HG03521 (cell line): ENCODE data around the gene LSM7.
"Not testable (repeated sequence)": the region's sequence is repeated elsewhere in the genome, so short reads cannot be mapped to it uniquely, and the experiment has no call there.

Source experiments
- ATAC-seq: cut with Tn5 transposase; IDR thresholded peaks from one replicate; pipeline ENCODE4 v1.9.1; 2021; ENCODE audit warnings: mild to moderate bottlenecking, moderate library complexity; ENCODE audit not compliant: unreplicated experiment

LSM7 gene

DNA sequence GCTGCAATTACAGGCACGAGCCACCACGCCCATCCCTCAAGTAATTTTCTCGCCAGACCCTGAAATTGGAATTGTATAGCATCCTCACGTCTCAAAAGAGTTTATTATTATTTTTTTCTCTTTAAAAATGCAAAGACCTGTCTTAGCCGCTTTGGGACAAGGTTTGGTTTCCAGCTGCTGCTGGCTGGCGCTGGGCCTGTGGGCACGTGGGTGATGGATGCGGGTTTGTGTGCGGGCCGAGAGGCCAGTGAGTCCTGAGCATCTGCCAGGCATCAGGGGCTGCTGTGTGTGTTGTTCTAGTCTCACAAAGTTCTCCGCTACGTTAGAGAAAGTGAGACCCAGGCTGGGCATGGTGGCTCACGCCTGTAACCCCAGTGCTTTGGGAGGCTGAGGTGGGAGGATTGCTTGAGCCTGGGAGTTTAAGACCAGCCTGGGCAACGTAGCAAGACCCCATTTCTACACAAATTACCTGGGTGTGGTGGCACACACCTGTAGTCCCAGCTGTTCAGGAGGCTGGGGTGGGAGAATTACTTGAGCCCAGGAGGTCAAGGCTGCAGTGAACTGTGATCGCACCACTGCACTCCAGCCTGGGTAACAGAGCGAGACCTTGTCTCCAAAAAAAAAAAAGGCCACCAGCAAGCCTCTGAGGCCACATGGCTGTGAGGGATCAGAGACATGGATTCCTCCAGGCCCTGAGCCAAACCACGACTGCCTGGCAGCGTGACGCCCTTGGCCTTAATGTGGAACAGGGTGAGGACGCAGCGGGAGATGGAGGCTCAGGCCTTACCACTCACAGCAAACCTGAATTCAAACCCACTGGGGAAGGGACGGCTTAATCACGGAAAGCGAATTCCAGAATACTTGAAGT lies 27.0 kb upstream of the LSM7 start:
- no peak for ATAC-seq

DNA sequence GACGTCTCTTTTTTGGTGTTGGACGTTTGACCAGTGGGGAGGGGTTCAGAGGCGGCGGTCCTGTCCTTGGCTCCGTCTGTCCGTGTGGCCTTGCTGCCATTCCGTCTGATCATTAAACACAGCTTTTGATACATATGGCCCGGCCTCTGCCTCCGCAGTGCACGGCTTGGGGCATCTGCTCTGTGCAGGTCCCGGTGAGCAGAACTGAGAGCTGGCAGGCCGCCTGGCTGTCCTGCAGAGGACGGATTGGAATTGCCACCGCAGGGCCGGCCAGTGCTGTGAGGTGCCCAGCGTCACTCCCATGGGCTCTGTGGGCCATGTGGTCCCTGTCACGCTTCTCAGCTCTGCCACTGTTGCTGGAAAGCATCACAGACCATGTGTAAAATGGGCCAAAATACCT lies 26.3 kb upstream of the LSM7 start:
- no peak for ATAC-seq

DNA sequence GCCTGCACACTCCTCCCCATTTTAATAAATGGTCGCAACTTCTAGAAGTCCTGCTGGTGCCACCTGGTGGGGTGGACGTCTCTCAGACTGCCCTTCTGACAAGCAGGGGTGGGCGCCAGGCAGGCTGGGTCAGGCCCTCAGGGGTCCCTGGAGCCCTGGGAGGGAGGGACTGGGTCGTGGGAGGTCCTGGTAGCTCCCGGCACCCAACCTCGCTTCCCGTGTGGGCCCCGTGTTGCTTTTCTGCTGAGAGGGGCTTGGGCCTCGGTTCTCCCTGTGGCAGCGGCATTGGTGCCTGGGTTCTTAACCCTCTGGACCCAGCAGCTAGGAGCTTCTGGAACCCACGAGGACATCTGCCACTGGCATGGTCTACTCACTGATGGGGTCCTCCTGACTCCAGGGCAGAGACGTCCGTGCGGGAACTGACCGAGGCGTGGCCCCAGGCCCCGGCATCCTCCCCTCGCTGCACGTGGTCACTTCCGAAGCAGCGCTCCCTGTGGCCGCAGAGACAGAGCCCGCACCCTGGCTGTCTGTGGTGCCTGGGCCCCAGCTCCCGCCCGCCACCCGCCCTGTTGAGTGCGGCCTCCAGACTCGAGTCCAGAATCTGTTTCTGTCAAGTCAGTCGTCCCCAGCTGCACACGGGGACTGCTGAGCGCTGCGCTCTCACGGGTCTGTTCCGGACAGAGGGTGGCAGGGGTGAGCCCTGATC lies 25.7 kb upstream of the LSM7 start:
- no peak for ATAC-seq

DNA sequence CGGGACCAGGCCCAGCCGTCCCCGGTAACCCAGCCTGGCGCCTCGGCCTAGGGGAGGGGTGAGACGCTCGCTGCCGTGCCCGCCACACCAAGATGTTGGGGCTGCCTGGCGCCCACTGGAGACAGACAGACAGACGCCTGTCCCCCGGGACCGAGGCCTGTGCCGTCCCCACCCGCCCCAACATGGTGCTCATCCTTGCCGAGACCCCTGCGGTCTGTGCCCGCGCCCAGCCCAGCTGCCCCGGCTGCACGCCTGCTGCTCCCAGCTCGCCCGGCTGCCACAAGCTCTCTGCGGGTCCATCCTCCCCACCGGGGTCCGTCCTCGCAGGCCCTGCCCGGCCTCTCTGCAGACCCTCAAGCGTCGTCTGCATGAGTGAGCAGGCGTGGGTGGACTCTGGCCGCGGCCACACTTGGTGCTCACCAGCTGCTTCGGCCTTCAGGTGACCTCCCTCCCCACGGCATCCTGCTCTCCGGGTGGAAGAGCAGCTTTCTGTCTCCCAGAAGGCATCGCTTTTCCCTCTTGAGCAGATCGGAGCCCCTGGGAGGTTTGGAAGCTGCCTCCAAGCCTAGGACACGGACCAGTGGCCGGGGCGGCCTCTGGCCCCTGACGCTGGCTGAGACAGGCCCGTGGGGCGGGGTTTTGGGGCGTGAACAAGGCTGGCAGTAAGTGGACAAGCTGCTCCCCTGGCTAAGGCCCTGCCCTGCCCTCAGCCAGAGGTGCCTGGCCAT lies 24.9 kb upstream of the LSM7 start:
- ATAC-seq = no peak

DNA sequence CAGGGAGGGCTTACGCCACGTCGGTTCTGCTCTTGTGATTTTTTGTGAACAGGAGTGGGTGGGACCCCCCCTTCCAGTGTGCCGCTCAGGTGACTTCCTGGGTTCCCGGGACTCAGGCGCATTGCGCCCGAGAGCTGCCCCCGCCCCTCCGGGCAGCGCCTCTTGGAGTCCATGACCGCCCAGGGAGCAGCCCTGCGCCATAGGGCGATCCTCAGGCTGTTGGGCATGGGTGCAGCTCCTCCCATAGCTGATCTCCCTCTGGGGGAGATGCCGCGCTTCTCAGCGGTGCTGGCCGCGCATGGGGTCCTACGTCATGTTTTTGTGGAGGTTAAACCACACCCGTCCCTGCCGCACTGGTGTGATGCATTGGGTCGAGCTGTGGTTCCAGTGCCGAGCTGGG lies 23.7 kb upstream of the LSM7 start:
- ATAC-seq = no peak

DNA sequence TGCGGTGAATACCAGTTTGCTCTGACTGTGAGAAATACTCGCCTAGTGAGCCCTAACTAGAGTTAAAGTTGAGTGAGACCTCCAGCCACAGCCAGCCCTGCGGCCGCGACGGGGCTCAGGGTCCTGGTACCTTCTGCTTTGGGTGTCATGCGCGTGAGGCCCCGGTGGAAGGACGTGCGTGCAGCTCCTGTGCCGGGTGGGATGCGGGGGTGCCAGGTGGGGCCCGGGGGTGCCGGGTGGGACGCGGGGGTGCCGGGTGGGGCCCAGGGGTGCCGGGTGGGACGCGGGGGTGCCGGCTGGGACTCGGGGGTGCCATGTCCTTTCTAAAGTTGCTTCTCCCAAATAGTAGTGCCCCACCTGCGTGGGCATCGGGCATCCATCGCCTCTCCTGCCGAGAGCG lies 23.2 kb upstream of the LSM7 start:
- no peak for ATAC-seq

DNA sequence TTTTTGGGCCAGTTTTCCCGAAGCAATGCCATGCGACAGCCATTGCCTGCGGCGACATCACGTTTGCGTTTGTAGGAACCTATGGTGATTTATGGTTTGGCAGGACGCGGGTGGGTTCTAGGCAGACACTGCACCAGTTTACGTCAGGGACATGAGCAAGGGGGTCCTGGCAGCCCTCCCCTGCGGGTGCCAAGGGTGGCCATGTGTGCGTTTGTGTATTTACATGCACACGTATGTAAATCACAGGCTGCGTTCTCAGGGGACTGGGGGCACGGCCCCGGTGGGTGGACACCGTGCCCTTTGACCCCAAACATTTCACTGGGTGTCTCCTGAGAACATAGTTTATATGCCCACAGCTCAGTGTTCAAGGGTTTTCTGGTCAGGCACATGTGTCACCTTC lies 22.3 kb upstream of the LSM7 start:
- no peak for ATAC-seq

DNA sequence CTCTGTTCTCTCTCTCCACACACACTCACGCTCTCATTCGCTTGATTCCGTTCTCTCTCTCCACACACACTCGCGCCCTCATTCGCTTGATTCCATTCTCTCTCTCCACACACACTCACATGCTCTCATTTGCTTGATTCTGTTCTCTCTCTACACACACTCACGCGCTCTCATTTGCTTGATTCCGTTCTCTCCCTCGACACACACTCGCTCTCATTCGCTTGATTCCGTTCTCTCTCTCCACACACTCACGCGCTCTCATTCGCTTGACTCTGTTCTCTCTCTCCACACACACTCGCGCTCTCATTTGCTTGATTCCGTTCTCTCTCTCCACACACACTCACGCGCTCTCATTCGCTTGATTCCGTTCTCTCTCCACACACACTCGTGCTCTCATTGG lies 21.4 kb upstream of the LSM7 start:
- ATAC-seq = not testable (repeated sequence)

DNA sequence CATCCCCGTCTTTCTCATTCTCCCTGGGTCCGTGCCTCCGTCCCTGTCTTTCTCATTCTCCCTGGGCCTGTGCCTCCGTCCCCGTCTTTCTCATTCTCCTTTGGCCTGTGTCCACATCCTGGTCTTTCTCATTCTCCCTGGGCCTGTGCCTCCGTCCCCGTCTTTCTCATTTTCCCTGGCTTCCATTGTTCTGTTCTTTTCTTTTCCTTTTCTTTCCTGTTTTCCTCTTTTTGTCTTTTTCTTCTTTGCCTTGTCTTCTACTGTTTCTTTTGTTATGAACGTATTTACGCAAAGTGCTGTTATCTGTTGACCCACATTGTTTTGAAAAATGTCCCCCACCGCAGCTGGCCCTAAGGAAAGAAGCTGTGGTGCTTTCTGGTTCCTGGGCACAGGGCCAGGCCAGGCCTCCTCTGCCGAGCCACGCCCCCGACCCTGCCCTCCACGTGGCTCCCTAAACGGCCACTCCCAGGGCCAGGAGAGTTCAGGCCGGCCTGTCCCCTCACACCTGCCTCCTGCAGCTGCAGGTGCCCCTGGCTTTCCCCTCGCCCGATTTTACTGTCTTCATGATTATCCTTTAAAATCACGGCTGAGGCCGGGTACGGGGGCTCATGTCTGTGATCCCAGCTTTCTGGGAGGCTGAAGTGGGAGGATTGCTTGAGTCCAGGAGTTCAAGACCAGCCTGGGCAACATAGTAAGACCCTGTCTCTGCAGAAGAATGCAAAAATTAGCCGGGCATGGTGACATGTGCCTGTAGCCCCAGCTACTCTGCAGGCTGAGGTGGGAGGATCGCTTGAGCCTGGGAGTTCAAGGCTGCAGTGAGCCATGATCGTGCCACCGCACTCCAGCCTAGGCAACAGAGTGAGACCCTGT lies 17.6 kb upstream of the LSM7 start:
- ATAC-seq = no peak

DNA sequence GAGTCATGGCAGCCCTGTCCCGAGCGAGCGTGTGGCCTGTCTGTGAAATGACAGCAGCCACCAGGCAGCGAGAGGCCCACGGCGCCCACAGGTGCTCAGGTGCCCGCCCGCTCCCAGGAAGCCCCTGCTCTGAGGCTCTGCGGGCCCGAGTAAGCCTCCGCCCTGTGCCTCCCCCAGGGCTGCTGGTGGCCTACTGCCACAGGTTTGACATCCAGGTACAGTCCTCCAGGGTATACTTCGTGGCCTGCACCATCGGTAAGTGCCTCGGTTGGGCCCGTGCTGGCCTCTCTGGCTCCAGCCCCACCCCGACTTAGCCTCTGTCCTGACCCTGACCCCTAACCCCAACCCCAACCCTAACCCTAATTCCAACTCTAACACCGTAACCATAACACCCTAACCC lies 16.7 kb upstream of the LSM7 start:
- no peak for ATAC-seq

DNA sequence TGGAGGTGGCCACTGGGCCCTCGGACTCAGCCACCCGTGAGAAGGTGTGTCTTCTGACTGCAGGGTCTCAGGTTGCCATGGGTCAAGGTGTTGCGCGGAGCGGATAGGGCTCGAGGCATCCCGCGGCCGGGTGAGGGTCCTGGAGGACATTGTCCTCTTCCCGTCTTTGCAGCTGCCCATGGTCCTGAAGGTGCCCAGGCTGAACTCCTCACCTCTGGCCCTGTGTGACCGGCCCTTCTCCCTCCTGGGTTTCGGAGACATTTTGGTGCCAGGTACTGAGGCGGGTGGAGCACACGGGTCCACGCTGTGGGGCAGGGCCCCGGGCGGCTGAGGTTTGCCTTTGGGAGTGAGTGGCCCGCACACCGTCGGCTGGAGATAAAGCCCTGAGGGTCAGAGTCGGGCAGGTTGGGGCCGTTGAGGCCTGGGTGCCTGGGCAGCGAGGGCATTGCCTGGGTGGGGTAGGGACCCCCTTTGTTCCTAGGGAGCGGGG lies 16.0 kb upstream of the LSM7 start:
- no peak for ATAC-seq

DNA sequence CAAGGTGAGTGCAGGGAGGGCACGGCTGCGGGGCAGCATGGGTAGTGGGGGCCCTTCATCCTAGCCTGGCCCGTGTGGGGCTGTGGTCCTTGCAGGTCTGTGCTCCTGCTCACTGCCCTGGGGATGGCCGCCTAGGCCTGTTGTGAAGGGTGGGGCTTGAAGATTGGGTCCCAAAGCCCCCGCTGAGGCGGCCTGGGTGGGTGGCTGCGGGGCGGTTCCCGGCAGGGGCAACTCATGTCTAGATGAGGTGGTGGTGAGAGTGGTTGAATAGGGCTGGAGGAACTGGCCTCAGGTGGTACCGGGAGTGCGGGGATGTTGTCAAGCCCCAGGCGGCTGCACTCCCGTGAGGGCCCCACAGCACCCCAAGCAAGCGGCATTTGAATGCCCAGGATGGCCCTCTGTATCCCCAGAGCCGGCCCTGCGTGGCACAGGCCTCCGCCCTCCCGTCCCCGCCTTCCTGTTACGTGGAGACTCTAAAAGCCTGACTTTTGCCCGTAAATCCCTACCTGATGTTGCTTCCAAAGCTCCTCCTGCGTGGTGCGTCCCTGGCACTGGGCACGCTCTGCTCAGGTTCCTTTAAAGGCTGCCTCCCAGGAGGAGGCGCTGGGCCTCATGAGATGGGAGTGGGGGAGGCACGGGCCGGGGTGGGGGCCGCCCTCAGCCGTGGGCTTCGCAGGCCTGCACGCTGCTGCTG lies 15.1 kb upstream of the LSM7 start:
- ATAC-seq = no peak

DNA sequence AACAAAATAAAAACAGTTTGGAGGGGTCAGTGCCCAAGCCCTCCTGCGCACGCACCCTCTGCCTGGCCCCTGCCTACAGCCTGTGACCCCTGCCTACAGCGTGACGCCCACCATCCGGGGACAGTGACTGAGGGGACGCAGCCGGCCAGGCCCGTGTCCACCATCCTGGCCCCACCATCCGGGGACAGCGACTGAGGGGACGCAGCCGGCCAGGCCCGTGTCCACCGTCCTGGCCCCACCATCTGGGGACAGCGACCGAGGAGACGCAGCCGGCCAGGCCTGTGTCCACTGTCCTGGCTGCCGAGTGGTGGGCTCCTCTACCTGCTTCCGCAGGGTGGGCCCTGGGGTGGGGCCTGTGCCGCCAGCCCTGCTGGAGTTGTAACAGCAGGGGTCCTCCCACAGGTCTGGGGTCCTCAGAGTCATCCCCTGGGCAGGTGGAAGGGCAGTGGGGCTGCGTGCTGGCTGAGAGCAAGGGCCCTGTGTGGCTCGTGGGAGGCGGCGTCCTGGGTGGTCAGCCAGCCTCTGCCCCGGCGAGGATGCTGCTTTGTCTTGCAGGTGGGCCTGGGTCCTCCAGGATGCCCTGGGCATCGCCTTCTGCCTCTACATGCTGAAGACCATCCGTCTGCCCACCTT lies 14.4 kb upstream of the LSM7 start:
- no peak for ATAC-seq

DNA sequence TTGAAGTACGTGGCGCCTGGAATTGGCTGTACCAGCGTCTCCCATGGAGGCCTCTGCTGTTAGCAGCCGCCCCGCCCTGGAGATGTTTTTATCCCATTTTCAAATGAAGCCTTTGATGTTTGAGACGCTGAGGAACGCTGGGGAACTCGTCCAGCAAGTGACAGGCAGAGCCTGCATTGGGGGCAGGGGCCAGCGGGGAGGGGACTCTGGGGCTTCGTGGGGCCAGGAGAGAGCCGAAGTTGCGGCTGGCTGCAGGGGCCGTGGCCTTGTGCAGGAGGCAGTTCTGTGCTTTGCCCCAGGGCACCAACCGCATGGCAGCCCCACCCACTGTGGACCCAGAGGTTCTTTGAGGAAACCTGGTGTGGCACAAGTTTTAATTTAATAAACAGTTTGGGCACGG lies 13.6 kb upstream of the LSM7 start:
- ATAC-seq = no peak

DNA sequence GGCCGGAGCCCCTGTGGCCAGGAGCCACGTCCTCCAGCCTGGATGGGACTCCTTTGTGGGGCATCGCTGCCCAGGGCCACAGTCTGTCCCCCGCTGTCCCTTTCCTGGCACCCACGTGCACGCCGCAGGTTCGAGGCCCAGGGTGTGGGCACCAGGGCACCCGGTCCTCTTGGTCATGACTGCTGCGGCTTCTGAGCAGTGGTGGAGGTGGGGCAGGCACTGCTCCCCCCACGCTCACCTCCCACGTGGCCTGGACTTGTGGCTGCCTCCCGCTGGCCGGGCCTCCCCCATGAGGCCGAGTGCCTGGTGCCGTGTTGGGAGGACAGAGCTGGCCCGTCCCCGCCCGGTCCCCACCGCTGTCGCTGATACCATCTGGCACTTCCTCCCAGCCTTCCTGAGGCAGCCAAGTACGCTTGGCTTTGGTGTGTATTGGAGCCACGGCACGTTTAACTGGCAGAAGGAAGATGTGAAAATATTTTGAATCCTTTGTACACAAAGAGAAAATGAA lies 12.9 kb upstream of the LSM7 start:
- ATAC-seq = no peak

DNA sequence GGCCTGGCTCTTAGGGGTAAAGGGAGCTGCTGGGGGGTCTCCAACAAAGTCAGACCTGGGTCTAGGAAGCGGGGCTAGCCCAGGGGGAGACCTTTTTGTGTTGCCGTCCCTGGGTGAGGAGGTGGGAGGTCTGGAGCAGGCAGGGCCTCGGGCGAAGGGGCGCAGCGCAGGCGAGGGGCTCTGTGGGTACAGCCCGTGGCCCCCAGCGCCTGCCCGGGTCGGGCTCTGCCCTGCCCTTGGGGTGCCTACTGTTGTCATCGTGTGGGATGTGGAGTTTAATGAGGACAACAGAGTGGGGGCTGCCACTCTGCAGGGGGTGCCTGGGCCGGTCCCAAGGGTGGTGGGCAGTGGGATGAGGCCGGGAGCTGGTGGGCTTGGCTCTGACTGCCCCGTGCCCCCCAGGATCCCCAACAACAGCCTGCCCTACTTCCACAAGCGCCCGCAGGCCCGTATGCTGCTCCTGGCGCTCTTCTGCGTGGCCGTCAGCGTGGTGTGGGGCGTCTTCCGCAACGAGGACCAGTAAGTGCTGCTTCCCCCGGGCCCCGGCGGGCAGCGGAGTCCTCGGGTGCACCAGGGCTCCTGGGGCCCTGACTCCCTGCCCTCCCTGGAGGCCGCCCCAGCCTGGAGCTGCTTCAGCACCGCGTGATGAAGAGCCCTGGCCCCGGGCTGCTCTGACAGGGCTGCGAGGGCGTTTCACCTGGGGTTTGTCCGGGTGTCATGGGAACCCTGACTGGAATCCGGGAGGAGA lies 12.3 kb upstream of the LSM7 start:
- no peak for ATAC-seq

DNA sequence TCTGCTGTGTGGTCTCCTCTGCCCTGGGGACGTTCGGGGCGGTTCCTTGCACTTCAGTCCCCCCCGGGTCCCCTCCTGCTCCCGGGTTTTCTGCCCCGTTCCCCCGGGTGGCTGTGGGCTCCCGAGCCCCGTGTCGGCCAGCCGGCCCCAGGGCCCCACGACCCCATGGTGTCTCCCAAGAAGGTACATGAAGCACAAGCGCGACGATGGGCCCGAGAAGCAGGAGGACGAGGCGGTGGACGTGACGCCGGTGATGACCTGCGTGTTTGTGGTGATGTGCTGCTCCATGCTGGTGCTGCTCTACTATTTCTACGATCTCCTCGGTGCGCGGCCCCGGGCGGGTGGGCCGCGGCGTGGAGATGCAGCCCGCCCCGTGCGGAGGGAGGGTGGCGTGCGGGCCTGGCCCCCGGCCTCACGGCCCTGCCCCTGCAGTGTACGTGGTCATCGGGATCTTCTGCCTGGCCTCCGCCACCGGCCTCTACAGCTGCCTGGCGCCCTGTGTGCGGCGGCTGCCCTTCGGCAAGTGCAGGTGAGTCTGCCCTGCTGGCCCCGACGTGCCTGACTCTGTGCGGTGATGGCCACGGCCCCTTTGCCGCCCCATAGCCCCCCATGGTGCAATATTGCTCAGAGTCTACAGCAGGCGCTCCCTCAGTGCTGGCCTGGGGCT lies 11.4 kb upstream of the LSM7 start:
- no peak for ATAC-seq
